Uterus (tissue), 4 donors: Measurements from ENCODE around the gene YPEL3. TPM values are rescaled to one million over a fixed set of nuclear protein-coding genes. Genes with fewer than 3 reads are reported as not detected.

Source experiments
- DNase-seq, 2 donors: peaks; one replicate each; pipeline ENCODE4 v3.0.0-alpha.2; 2019 to 2020
- H3K27ac ChIP-seq, 2 donors: fragments of 200-600 bp; sonication (generic); 1 replicate in 1 of 2; 2 replicates in 1 of 2; pipeline ENCODE4 v1.5.1; 2016 to 2018
- H3K27me3 ChIP-seq, 2 donors: fragments of 200-600 bp; sonication (generic); one replicate each; pipeline ENCODE4 v1.5.1; 2018 to 2019; ENCODE audit warnings: control low read depth in 1 of 2
- H3K36me3 ChIP-seq, 2 donors: fragments of 200-600 bp; sonication (generic); one replicate each; pipeline ENCODE4 v1.5.1; 2019; ENCODE audit warnings: control low read depth in 1 of 2
- H3K4me1 ChIP-seq, 2 donors: fragments of 200-600 bp; sonication (generic); one replicate each; pipeline ENCODE4 v1.5.1; 2018 to 2019; ENCODE audit warnings: control low read depth in 1 of 2
- H3K4me3 ChIP-seq, 2 donors: fragments of 200-600 bp; sonication (generic); 1 replicate in 1 of 2; 2 replicates in 1 of 2; pipeline ENCODE4 v1.5.1; 2018 to 2019; ENCODE audit warnings: mild to moderate bottlenecking in 1 of 2
- H3K9me3 ChIP-seq, 2 donors: fragments of 200-600 bp; sonication (generic); one replicate each; pipeline ENCODE4 v1.5.1; 2019; ENCODE audit warnings: control low read depth in 1 of 2
- CTCF ChIP-seq, 4 experiments: fragments of 200-600 bp in 2 of 4; fragments of 450-650 bp in 2 of 4; sonication (generic) in 2 of 4; IDR thresholded peaks; one replicate each; pipeline ENCODE4 v1.5.1; 2016 to 2019; ENCODE audit warnings: antibody characterized with exemption in 4 of 4, mild to moderate bottlenecking in 2 of 4, moderate library complexity in 1 of 4
- POLR2A ChIP-seq, 2 donors: fragments of 450-650 bp; IDR thresholded peaks; one replicate each; pipeline ENCODE4 v1.6.1; 2016; ENCODE audit warnings: antibody characterized with exemption in 2 of 2, mild to moderate bottlenecking in 1 of 2, moderate library complexity in 1 of 2
- intact Hi-C: fragments of 100-400 bp; cut with DNase I; formaldehyde crosslinking; loops from one replicate; pipeline ENCODE4 v1.15.1; 2023; ENCODE audit warnings: low total_unique reads
- total RNA-seq, 4 donors: library from RNA; depleted of rRNA in 3 of 4; stranded (reverse); fragments of >200 nt in 3 of 4; gene quantifications; one replicate each; pipeline versions ENCODE4 v1.1.0 to v1.2.4, GENCODE V29; 2014 to 2023
- donor health status: DM: yes; HTN: yes; CAD: no.

YPEL3 gene
- total RNA-seq, 4 donors from 2014 or later = 9.2 to 158 (median 36.4) TPM

- no peak overlapping the region for H3K27ac ChIP-seq
Measured at GRCh38 chr16:30142672-30143346, 46.8 kb upstream of the YPEL3 start.

GRCh38 chr16:30141750-30142149 is 45.7 kb upstream of the YPEL3 start:
- Histone ChIP-seq H3K9me3 (no peaks in the 10 kb centered on the region), H3K27me3 (no peaks in the 10 kb centered on the region), H3K27ac (no peak overlapping the region), H3K4me1 (no peaks in the 10 kb centered on the region), H3K36me3 (no peaks in the 10 kb centered on the region), H3K4me3 (no peak overlapping the region)
- DNase-seq = no peak
- intact Hi-C loops = no loop called here
- TF ChIP-seq CTCF (IDR thresholded peaks at IDR 0.05) (no peak), POLR2A (IDR thresholded peaks at IDR 0.05) (no peak)

More at GRCh38 chr16:30142672-30143346, 46.8 kb upstream of the YPEL3 start:
- intact Hi-C loops = no loop called here
- TF ChIP-seq CTCF (IDR thresholded peaks at IDR 0.05) (no peak), POLR2A (IDR thresholded peaks at IDR 0.05) (no peak)
- no peaks in the 10 kb centered on the region for H3K27me3 ChIP-seq
- no peaks in the 10 kb centered on the region for H3K4me1 ChIP-seq
- H3K4me3 ChIP-seq = no peak overlapping the region
- H3K9me3 ChIP-seq = no peaks in the 10 kb centered on the region
- DNase-seq = no peak
- H3K36me3 ChIP-seq = no peaks in the 10 kb centered on the region

GRCh38 chr16:30139583-30140481 is 43.8 kb upstream of the YPEL3 start:
- DNase-seq = no peak
- TF ChIP-seq POLR2A (IDR thresholded peaks at IDR 0.05) (no peak), CTCF (IDR thresholded peaks at IDR 0.05) (no peak)
- no peak overlapping the region for H3K4me3 ChIP-seq
- H3K9me3 ChIP-seq = no peaks in the 10 kb centered on the region
- H3K27me3 ChIP-seq = no peaks in the 10 kb centered on the region
- H3K36me3 ChIP-seq = no peaks in the 10 kb centered on the region
- H3K27ac ChIP-seq = no peak overlapping the region
- H3K4me1 ChIP-seq = no peaks in the 10 kb centered on the region
- intact Hi-C loops = no loop called here

GRCh38 chr16:30137897-30138296 is 41.9 kb upstream of the YPEL3 start:
- Histone ChIP-seq H3K27ac (no peak overlapping the region), H3K36me3 (no peaks in the 10 kb centered on the region), H3K27me3 (no peaks in the 10 kb centered on the region), H3K9me3 (no peaks in the 10 kb centered on the region), H3K4me3 (no peak overlapping the region), H3K4me1 (no peaks in the 10 kb centered on the region)
- intact Hi-C loops = no loop called here
- DNase-seq = no peak
- TF ChIP-seq CTCF (IDR thresholded peaks at IDR 0.05) (no peak), POLR2A (IDR thresholded peaks at IDR 0.05) (no peak)
